Progenitor cell of endocrine pancreas (in vitro differentiated cells): ENCODE measurements around the gene IPCEF1. TPM values are rescaled to one million over a fixed set of nuclear protein-coding genes. Genes with fewer than 3 reads are reported as not detected.

Experiments used
- DNase-seq: peaks from one replicate; pipeline ENCODE4 v3.0.0; 2021; ENCODE audit warnings: low spot score; ENCODE audit not compliant: unreplicated experiment
- H3K27ac Mint-ChIP-seq: 2 replicates; pipeline ENCODE4 v1.8.0; 2021; ENCODE audit warnings: mild to moderate bottlenecking, moderate library complexity, mixed read lengths
- H3K27me3 Mint-ChIP-seq: 2 replicates; pipeline ENCODE4 v1.8.0; 2021; ENCODE audit warnings: mixed read lengths
- H3K36me3 Mint-ChIP-seq: 2 replicates; pipeline ENCODE4 v1.8.0; 2022; ENCODE audit warnings: mixed read lengths; ENCODE audit not compliant: insufficient read depth
- H3K4me1 Mint-ChIP-seq: 2 replicates; pipeline ENCODE4 v1.8.0; 2021; ENCODE audit warnings: low read depth, mixed read lengths
- H3K4me3 Mint-ChIP-seq: 2 replicates; pipeline ENCODE4 v1.8.0; 2021; ENCODE audit warnings: low read depth, mild to moderate bottlenecking, moderate library complexity, mixed read lengths
- H3K9me3 Mint-ChIP-seq: 2 replicates; pipeline ENCODE4 v1.8.0; 2021; ENCODE audit warnings: low read depth, mixed read lengths
- total RNA-seq: library from RNA; stranded (reverse); gene quantifications from 2 replicates; pipeline ENCODE4 v1.2.1, GENCODE V29; 2021
- TF ChIP-seq, protein P1 (sequence below): fragments of 200-600 bp; sonication (generic); IDR thresholded peaks from one replicate; pipeline ENCODE4 v1.5.0; 2021; ENCODE audit warnings: antibody characterized with exemption, mild to moderate bottlenecking; ENCODE audit not compliant: unreplicated experiment

Gene IPCEF1
- total RNA-seq, 1 donor from 2014 or later: 0.77 TPM

DNA sequence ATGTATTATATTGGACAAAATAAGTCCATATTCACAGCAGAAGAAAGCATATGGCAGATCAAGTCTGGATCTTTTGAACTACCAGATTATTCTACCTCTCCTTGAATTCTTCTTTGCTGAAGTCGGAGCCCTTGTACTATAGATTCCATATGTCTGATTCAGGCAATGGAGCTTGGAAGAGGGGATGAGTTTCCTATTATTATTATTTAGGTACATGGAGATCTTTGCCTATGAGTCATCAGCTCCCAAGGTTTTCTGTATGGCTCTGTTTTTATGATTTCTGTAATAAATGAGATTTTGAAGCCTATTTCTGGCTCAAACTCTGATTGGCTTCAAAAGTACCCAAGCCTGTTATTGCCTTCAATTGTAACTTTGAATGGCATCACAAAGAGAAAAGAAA is 245.6 kb downstream of the IPCEF1 start:
- Mint-ChIP-seq H3K4me3 (no peak overlapping the region), H3K27me3 (no peaks in the 10 kb centered on the region), H3K27ac (no peak overlapping the region), H3K4me1 (no peaks in the 10 kb centered on the region), H3K9me3 (no peaks in the 10 kb centered on the region), H3K36me3 (no peaks in the 10 kb centered on the region)
- TF ChIP-seq, protein P1, sequence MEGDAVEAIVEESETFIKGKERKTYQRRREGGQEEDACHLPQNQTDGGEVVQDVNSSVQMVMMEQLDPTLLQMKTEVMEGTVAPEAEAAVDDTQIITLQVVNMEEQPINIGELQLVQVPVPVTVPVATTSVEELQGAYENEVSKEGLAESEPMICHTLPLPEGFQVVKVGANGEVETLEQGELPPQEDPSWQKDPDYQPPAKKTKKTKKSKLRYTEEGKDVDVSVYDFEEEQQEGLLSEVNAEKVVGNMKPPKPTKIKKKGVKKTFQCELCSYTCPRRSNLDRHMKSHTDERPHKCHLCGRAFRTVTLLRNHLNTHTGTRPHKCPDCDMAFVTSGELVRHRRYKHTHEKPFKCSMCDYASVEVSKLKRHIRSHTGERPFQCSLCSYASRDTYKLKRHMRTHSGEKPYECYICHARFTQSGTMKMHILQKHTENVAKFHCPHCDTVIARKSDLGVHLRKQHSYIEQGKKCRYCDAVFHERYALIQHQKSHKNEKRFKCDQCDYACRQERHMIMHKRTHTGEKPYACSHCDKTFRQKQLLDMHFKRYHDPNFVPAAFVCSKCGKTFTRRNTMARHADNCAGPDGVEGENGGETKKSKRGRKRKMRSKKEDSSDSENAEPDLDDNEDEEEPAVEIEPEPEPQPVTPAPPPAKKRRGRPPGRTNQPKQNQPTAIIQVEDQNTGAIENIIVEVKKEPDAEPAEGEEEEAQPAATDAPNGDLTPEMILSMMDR: no peak
- no peak for DNase-seq

DNA sequence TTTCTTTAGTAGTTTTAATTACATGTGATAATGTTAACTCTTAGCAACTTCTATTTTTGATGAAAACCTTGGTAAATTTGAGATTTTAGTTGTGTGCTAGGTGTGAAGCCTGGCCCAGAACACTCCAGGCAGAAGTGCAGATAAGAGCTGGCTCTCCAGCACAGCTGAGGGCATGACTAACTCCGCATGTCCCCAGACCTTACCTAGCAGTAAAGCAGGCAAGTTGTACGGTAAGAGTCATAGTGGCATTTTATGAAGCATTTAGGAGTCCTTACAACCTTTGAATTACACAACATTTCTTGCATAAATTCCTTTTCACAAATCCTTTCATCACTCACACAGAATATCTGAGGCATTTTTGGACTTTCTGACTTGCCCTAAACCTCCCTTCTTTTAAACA is 250.4 kb downstream of the IPCEF1 start:
- Mint-ChIP-seq H3K4me3 (no peak overlapping the region), H3K9me3 (no peaks in the 10 kb centered on the region), H3K27ac (no peak overlapping the region), H3K4me1 (no peaks in the 10 kb centered on the region), H3K36me3 (no peaks in the 10 kb centered on the region), H3K27me3 (no peaks in the 10 kb centered on the region)
- TF ChIP-seq, protein P1: no peak
- no peak for DNase-seq

Other genes starting within 250 kb of the IPCEF1 start
- gene CNKSR3, start 153.9 kb upstream of the IPCEF1 start, total RNA-seq: 17.3 and 20.3 TPM in 2 replicates